Endometrium (tissue), 2 donors: Measurements from ENCODE around the gene GAPT.

Experiments
- FAIRE-seq: peaks from 2 replicates; lab custom pipeline; 2012; peaks lifted over from hg19 to GRCh38; lab: Jason Lieb, UNC
- donor health status: control.
- donor health status: control.

The GAPT gene

DNA sequence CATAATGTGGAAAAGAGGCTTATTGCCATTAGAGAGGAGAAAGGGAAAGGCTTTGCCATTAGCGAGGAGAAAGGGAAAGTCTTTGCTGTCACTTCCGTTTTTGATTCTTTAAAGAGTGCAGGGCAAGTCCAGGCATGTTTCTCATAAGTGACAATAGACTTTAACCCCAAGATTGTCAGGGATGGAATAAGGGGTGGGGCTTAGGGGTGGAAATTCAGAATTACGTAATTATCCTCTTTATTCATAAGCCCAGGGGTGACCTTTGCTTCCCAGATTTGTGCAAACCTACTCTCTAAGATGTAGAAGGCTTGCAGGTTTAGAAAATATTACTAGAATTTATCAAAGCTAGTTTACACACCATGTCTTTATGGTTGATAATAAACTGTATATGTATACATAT is 29.1 kb upstream of the GAPT start:
- FAIRE-seq: no peak

DNA sequence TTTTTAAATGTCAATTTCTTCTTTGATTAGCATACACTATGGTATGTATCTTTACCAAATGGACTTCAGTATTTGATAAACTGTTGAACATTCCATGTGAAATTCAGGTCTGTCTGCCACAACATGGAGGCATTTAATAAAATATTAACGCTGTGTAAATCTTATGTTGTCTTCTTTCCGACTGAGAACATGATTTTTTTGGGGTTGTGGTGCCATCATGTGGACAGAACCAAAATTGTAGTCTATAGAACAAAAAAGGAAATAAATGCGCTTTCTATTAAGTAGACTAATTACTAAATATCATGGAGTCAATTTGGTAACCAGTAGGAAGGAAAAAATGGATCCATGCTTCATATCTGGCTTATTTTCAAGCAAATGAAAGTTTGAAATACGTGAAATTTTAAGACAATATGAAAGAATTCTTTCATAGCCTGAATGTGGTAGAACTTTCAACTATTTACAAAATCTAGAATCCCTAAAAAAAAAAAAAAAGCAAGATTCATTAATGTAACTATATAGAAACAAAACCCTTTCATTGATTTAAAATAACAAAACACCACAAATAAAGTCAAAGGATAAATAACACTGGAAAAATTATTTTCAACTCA is 28.5 kb upstream of the GAPT start:
- FAIRE-seq: peak; percentile 86

DNA sequence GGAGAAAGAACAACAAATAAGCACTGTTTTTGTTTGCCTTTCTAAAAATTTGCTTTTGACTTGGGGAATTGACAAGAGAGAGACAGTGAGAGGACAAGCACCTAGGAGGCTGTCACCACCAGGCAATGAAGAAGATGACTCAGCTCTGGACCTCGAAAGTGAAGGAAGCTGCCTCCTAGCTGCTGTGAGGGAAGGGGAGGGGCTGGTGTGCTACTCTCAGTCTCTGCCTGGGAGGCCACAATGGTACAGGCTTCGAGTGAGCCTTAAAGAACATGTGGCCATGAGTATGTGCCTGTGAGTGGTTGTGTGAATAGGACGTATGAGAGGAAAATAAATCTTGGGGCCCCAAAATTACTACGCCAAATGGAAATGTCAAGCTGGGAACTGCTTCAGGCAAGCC is 24.3 kb upstream of the GAPT start:
- FAIRE-seq: no peak

DNA sequence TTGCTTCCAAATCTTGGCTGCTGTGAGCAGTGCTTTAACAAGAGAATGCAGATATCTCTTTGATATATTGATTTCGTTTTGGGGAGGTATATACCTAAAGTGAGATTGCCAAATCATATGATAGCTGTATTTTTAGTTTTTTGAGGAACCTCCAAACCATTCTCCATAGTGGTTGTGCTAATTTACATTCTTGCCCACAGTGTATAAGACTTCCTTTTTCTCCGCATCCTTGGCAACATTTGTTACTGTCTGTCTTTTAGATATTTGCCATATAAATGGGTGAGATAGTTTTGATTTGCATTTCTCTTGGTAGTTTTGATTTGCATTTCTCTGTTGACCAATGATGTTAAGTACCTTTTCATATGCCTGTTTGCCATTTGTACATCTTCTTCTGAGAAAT is 21.3 kb upstream of the GAPT start:
- no peak for FAIRE-seq

DNA sequence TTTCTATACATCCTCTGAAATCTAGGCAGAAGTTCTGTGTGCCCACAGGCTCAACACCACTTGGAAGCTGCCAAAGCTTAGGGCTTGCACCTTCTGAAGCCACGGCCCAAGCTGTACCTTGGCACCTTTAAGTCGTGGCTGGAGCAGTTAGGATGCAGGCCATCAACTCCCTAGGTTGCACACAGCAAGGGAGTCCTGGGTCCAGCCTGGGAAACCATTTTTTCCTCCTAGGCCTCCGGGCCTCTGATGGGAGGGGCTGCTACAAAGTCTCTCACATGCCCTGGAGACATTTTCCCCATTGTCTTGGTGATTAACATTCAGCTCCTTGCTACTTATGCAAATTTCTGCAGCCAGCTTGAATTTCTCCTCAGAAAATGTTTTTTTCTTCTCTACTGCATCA is 15.8 kb upstream of the GAPT start:
- no peak for FAIRE-seq

DNA sequence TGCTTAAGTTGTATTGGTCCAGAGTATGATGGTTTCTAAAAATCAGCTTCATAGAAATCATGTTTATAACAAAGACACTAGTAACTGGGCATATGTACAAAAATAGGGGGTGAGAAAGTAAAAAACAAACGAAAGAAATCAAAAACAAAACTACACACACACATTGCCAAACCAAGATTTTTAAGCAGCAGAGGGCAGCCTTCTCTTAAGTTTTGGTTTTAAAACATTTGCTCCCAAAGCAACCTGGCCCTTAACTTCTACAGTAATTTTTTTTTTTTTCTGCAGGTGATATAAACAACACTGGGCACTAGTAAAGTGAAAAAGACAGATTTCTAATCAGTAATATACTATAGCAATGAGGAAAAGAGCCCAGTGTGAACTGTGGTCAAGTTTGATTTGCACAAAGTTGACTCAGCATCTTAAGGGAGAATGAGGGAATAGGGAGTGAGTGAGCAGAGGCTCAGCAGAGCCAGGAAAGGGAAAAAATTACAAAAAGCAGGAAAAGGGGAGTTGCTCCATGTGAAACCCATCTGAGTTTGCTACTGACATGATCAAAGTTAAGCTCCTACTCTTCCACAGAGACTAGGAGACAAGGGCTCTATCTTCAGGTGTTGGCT is 13.4 kb upstream of the GAPT start:
- peak; percentile 23 for FAIRE-seq

DNA sequence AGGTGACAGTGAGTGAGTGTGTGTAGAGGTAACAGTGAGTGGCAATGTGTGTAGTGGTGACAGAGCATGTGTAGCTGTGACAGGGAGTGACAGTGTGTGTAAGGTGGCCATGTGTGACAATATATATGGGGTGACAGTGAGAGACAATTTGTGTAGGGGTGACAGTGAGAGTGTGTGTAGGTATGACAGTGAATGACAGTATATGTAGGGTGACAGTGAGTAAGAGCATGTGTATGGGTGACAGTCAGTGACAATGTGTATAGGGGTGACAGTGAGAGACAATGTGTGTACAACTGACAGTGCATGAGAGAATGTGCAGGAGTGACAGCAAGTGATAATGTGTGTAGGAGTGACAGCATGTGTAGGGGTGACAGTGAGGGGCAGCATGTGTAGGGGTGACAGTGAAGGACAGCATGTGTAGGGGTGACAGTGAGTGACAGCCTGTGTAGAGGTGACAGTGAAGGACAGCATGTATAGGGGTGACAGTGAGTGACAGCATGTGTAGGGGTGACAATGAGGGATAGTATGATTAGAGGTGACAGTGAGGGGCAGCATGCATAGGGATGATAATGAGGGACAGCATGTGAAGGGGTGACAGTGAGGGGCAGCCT is 10.1 kb upstream of the GAPT start:
- no peak for FAIRE-seq

DNA sequence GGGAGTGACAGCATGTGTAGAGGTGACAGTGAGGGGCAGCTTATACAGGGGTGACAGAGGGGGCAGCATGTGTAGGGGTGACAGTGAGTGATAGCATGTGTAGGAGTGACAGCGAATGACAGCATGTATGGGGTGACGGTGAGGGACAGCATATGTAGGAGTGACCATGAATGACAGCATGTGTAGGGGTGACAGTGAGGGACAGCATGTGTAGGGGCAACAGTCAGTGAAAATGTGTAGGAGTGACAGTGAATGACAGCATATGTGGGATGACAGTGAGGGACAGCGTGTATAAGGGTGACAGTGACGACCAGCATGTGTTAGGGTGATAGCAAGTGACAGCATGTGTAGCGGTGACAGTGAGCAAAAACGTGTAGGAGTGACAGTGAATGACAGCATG is 9.4 kb upstream of the GAPT start:
- no peak for FAIRE-seq

DNA sequence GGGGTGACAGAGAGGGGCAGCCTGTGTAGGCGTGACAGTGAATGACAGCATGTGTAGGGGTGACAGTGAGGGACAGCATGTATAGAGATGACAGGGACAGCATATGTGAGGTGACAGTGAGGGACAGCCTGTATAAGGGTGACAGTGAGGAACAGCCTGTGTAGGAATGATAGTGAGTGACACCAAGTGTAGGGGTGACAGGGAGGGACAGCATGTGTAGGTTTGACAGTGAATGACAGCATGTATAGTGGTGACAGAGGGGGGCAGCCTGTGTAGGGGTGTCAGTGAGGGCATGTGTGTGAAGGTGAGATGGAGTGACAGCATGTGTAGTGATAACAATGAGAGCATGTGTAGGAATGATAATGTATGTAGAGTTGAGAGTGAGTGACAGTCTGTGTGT is 8.7 kb upstream of the GAPT start:
- no peak for FAIRE-seq

DNA sequence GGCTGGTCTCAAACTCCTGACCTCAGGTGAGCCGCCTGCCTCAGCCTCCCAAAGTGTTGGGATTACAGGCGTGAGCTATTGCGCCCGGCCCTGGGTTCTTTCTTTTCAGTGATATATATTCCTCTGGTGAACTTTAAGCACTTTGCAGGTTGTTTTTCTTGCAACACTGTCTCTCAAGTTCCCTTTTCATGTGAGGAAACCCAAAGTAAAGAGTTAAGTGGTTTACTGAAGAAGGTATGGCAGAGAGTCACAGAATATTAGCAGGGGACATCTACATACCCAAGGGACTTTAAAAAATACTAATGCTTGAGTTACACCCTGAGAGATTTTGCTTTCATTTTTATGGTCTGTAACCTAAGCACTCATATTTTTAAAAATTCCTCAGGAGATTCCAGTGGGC is 6.7 kb upstream of the GAPT start:
- no peak for FAIRE-seq

DNA sequence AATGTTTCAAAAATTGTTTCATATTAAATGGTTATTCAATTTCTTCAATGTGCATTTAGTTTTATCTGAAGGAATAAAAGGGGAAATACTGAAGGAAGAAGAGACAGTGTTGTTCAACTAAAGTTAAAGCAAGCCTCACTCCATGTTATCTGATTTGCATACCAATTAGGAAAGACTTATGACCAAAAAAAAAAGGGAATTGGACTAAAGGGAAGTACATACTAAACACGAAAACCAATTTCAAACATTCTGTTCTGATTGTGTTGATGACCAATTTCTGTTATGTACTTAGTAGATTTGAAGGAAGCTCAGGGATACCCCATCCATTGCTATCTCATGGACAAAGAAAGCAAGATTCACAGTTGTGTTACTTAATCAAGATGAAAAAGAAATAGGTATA is 4.9 kb upstream of the GAPT start:
- no peak for FAIRE-seq

DNA sequence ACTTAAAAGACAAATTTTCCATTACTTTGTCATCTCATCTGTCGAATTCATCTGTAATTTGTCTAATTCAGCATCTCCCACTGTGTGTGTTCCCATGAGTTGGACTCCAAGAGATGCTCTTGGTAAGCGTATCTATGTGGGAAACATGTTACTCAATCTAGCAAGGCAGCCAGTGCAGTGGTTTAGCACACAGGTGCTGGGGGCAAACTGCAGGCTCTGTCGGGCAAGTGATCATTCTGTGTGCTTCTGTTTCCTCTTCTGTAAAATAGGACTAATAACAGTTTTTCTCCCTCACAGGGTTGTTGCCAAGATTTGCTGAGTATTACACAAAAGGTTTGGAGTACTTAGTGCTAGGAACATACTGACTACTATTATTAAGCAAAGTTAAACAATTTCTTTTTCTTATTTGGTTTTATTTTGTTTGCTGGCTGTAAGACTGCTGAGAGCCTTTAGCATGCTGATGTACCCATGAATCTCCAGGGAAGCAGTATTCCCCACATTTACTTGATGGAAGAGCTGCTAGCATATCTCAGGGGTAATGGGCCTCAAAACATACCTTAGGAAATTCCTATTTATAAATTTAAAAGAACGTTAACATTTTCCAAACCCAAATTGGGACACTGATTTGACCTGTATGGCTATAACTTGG is 709 bp upstream of the GAPT start:
- FAIRE-seq: no peak

DNA sequence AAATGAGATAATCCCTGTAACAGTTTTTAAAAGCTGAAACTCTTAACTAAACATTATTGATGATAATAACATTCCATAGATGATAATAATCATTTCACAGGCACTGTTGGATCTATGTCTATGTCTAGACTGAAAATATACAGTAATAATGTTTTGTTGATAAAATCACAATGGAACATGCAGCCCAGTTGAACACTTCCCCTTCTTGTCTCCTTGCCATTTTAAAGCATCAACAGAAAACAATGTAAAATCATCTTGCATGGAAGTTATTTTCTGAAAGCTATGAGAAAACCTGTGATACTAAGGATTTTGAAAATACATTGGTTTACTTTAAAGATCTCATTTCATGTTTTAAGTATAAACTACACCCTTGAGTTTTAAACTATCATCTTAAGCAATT is 1.9 kb downstream of the GAPT start:
- FAIRE-seq: no peak

DNA sequence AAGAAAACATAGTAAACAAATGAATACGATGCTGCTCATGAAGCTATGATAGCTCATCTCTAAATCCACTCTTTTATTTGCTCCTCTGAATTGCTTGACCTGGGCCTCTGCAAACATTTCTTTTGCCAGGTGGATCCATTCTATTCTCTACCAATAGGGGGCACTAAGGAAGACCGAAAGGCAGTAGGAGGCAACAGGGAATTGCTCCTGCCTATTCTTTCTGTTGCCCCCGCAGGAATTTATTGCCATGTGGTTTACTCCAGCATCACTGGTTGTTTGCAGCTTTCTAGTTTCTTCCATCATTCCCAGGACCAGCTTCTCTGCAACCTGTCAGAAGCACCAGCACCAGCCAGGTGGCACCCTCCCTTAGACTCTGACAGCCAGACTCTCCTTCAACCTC is 5.3 kb downstream of the GAPT start:
- FAIRE-seq: no peak

DNA sequence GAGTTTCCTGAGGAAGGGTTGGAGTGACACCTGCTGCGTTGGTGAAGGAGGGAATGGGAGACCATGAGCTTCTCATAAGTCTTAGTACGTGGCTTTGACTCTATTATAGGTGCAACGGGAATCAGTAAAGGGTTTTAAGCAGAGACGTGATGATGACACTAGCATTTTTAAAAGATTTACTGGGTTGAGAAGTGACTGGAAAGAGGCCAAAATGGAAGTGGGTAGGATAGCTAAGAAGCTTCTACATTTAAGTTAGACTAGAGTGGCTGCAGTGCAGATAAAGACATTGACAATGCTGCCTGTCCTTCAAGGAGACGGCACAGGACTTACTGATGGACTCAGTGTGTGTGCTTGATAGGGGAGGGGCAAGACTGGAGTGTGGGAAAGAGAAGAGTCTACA is 6.2 kb downstream of the GAPT start:
- FAIRE-seq: no peak

DNA sequence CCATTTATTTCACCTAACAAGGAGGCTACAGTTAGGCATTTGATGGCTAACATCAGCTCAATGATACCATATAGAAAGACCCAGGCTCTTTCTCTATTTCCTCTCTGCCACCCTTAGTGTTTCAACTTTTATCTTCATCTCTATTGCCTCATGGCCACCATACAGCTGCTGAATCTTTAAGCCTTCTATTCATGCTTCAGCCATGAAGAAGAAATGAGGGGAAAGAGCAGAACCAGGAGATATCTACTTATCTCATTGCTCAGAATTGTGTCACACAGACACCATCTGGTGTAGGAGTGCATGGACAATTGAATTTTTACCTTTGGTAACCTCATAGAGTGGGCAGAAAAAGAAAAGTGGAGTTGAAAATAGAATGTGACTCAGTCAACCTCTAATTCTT is 6.7 kb downstream of the GAPT start:
- no peak for FAIRE-seq

DNA sequence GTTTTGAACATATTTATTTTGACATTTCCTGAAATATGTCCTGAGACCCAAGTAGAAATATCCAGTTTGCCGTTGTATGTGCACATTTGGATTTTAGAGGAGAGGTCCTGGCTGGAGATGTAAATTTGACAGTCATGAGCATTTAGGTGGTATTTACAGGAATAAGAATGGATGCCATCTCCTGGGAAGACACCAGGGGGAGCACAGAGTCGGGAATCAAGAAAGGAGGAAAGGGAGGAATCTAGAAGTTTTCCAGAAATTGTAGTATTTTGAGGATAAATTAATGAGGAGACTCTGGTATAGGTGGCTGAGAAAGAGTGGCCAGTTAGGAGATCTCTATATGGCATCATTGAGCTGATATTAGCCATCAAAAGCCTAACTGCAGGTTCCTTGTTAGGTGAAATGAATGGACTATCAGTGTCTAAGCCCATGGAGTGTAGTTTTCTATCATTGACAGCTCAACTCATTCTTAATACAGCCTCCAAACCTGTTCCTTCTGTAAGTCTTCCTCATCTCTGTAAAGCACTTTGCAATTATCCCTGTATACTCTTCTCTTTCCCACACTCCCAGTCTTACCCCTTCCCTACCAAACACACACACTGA is 7.2 kb downstream of the GAPT start:
- no peak for FAIRE-seq

DNA sequence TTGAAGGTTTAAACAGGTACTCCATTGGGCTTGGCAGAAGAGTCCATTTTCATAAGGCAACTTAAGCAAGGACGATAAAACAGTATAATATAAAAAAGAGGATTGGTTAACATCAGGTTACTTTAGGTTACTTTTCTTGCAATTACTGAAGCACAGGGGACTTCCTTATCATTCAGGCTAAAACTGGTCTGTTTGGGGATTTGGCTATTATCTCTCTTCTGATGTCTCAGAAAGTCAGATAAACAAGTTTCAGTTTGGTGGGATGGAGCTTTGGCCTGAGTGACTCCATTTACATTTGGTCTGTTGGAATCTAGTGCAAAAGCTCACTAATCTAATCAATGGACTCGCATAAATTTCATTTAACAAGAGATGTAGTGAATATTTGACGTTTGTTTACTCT is 8.0 kb downstream of the GAPT start:
- no peak for FAIRE-seq

DNA sequence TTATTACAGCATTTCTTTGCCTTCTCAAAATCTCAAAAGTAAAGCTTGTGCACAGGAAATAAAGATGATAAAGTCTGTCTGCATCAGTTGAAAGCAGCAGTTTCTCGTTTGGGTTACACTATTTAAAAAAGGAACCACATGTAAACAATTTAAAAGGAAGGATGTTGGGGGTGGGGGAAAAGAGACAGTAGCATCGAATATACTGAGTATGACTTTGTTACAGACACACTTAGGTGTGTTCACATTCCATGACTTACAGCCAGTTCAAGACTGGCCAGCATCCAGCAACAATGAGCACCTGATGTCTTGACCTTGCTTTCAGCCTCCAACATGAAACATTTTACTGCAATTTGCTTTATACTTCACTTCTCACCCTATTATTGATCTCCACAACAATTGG is 8.7 kb downstream of the GAPT start:
- no peak for FAIRE-seq

DNA sequence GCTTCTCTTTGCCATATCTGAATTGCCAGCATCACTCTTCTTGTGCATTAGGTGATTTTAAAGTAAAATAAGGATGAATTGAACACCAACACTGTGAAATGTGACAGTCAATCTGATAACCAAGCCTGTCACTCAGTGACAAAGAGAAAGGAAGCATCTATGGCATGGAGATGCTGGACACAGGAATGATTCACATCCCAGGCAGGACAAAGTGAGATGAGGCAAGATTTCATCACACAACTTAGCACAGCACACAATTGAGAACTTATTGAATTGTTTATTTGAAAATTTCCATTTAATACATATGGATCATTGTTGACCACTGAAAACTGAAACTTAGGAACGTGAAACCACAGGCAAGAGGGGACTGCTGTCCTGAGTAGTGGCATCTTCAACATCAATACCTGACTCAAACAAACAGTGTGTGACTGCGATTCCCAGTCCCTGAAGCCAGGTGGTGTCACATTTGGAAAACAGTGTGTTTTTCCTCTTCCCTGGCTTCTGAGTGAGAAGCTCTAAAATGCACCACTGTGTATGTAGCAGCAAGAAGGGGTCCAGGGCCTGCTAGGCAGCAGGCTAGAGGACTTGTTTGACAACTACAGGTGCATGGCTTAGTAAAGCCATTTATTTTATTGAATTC is 10.7 kb downstream of the GAPT start:
- FAIRE-seq: no peak

DNA sequence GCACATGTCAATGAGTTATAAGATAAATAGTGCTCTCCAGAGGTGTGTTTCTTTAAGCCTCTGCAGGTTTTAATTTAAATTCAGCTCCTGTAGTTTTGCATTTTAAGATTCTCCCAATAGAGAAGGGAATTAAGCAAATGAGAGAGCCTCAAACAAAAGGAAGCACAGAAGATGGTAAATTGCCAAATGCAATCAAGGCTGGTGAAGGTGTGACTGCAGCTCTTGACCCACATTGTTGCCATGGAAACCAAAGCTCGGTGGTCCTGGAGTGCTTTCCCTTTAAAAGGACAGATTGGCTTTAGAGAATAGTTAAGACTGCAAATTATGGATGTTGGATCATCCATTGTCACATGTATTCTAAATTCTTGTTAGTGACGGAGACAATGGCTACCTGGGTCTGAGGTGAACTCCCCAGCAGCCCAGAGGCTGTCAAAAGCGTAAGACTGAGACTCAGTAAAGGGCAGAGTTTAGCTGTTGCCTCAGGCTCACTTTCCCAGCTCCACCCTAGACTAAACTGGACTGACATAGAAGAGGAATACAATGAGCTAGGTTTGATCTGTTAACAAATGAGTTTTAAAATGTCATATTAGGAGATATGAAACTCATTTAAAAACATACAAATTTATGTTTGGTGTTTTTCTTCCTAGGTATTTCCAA is 12.3 kb downstream of the GAPT start:
- no peak for FAIRE-seq

DNA sequence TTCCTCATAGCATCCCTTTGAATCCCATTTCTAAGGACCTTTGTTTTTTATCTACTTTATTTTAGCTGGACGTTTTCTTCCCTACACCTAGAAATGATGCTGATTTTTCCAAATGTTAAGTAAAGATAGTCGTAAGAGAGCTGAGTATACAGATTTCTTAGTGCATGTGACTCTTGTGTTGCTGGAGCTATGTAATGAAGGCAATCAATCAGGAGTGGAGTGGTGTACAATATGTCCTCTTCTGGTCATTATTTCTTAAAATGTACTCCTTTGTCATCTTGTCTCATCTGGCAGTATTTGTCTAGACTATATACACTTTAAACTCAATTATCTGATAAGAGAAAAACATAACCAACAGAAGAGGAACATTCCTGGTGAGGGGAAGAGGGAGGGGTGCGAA is 13.5 kb downstream of the GAPT start:
- FAIRE-seq: no peak
